HCT116 (cell line): ENCODE measurements around the gene CMIP. TPM values are rescaled to one million over a fixed set of nuclear protein-coding genes. Genes with fewer than 3 reads are reported as not detected.

Experiments
- ATAC-seq: fragments of 200-7000 bp; cut with Tn5 transposase; 2 replicates; pipeline ENCODE4 v1.9.1; 2020; ENCODE audit warnings: mild to moderate bottlenecking, moderate library complexity
- BruUV-seq: library from RNA; stranded (reverse); fragments of 400-500 nt; replicated peaks from 2 replicates; lab custom pipeline; 2021; lab: Mats Ljungman, UMichigan
- CTCF ChIA-PET: fragments of 300-600 bp; sonication (Branson Sonifier 250); formaldehyde crosslinking; loops from one replicate; lab custom pipeline; 2021; ENCODE audit warnings: antibody characterized with exemption; lab: Charles Lee
- POLR2A ChIA-PET: fragments of 300-600, 350-600 bp; sonication (Branson Sonifier 250); formaldehyde crosslinking; loops from one replicate; lab custom pipeline; 2021; ENCODE audit warnings: antibody characterized with exemption; lab: Charles Lee
- RAD21 ChIA-PET, 2 experiments: fragments of 300-600 bp; sonication (Branson Sonifier 250); formaldehyde crosslinking; loops; one replicate each; lab custom pipeline; 2023; ENCODE audit warnings: low total read pairs in 2 of 2; ENCODE audit not compliant: uncharacterized antibody in 2 of 2, unreplicated experiment in 2 of 2, low non-redundant PET in 1 of 2; lab: Charles Lee
- DNase-seq: peaks from one replicate; pipeline ENCODE4 v3.0.0-alpha.2; 2010; ENCODE audit warnings: low read depth, low spot score
- H2AFZ ChIP-seq: fragments of 200-600 bp; shearing (Covaris generic), sonication (generic); 2 replicates; pipeline ENCODE4 v1.6.1; 2017; ENCODE audit warnings: low read depth, mixed run types, mixed read lengths, antibody characterized with exemption, low read length; ENCODE audit not compliant: poor library complexity, severe bottlenecking
- H3K27ac ChIP-seq: 2 replicates; pipeline ENCODE4 v1.5.1; 2012; ENCODE audit warnings: low read depth, low read length
- H3K27me3 ChIP-seq: fragments of 200-600 bp; sonication (generic); 2 replicates; pipeline ENCODE4 v1.6.1; 2016; ENCODE audit warnings: mixed run types, low read length, mixed read lengths; ENCODE audit not compliant: insufficient read depth
- H3K36me3 ChIP-seq, 2 experiments: fragments of 200-500 bp in 1 of 2; fragments of 200-600 bp in 1 of 2; sonication (Bioruptor generic) in 1 of 2; sonication (generic) in 1 of 2; 2 replicates each; pipeline versions ENCODE4 v1.5.1 to v1.6.1; 2014 to 2016; ENCODE audit warnings: low read length in 2 of 2, inconsistent platforms in 1 of 2, mixed read lengths in 1 of 2, mixed run types in 1 of 2; ENCODE audit not compliant: insufficient read depth in 2 of 2, control insufficient read depth in 1 of 2
- H3K4me1 ChIP-seq, 2 experiments: fragments of 200-600 bp in 1 of 2; sonication (generic) in 1 of 2; 2 replicates each; pipeline versions ENCODE4 v1.5.1 to v1.6.1; 2012 to 2017; ENCODE audit warnings: low read length in 2 of 2, inconsistent platforms in 1 of 2, mild to moderate bottlenecking in 1 of 2, mixed read lengths in 1 of 2, mixed run types in 1 of 2, moderate library complexity in 1 of 2; ENCODE audit not compliant: insufficient read depth in 2 of 2, control insufficient read depth in 1 of 2
- H3K4me2 ChIP-seq: fragments of 200-600 bp; sonication (generic); 2 replicates; pipeline ENCODE4 v1.6.1; 2017; ENCODE audit warnings: mixed run types, low read length, mixed read lengths
- H3K4me3 ChIP-seq, 2 experiments: fragments of 200-600 bp in 1 of 2; sonication (generic) in 1 of 2; replicated peaks in 1 of 2; 2 replicates each; pipeline ENCODE4 v1.5.1; 2011 to 2016; ENCODE audit warnings: low read length in 2 of 2, control low read depth in 1 of 2, low read depth in 1 of 2, mild to moderate bottlenecking in 1 of 2, mixed read lengths in 1 of 2, mixed run types in 1 of 2
- H3K79me2 ChIP-seq: fragments of 200-600 bp; sonication (generic); 2 replicates; pipeline ENCODE4 v1.6.1; 2017; ENCODE audit warnings: mild to moderate bottlenecking, mixed run types, low read length, moderate library complexity, mixed read lengths; ENCODE audit not compliant: insufficient read depth
- H3K9ac ChIP-seq: fragments of 200-600 bp; sonication (generic); 2 replicates; pipeline ENCODE4 v1.6.1; 2016; ENCODE audit warnings: low read length, mixed read lengths
- H3K9me2 ChIP-seq: fragments of 200-600 bp; sonication (generic), shearing (Covaris generic); 2 replicates; pipeline ENCODE4 v1.6.1; 2017; ENCODE audit warnings: mixed run types, mild to moderate bottlenecking, moderate library complexity; ENCODE audit not compliant: insufficient read depth
- H3K9me3 ChIP-seq, 2 experiments: fragments of 200-500 bp in 1 of 2; fragments of 200-600 bp in 1 of 2; sonication (Bioruptor generic) in 1 of 2; sonication (generic) in 1 of 2; 2 replicates each; pipeline ENCODE4 v1.6.1; 2014 to 2017; ENCODE audit warnings: low read length in 2 of 2, mixed read lengths in 2 of 2, inconsistent platforms in 1 of 2, low read depth in 1 of 2, mild to moderate bottlenecking in 1 of 2, mixed run types in 1 of 2, moderate library complexity in 1 of 2; ENCODE audit not compliant: control insufficient read depth in 1 of 2, insufficient read depth in 1 of 2
- H4K20me1 ChIP-seq: fragments of 200-600 bp; sonication (generic), shearing (Covaris generic); 2 replicates; pipeline ENCODE4 v1.6.1; 2017; ENCODE audit warnings: mixed run types, mild to moderate bottlenecking, moderate library complexity; ENCODE audit not compliant: insufficient read depth
- CBX3 ChIP-seq: IDR thresholded peaks from 2 replicates; pipeline ENCODE4 v1.6.1; 2012; ENCODE audit warnings: low read depth
- CEBPB ChIP-seq: IDR thresholded peaks from 2 replicates; pipeline ENCODE4 v1.6.1; 2012; ENCODE audit warnings: low read depth
- EZH2 ChIP-seq: fragments of 200-600 bp; sonication (generic); IDR thresholded peaks from 2 replicates; pipeline ENCODE4 v1.6.1; 2017; ENCODE audit warnings: antibody characterized with exemption, mixed run types
- EZH2phosphoT487 ChIP-seq: fragments of 200-600 bp; IDR thresholded peaks from 2 replicates; pipeline ENCODE4 v1.6.1; 2018; ENCODE audit warnings: antibody characterized with exemption, borderline replicate concordance
- FOSL1 ChIP-seq: IDR thresholded peaks from 2 replicates; pipeline ENCODE4 v1.6.1; 2012; ENCODE audit warnings: low read depth
- JUND ChIP-seq: IDR thresholded peaks from 2 replicates; pipeline ENCODE4 v1.6.1; 2012
- POLR2A ChIP-seq: IDR thresholded peaks from 2 replicates; pipeline ENCODE4 v1.7.0; 2011; ENCODE audit warnings: borderline replicate concordance; ENCODE audit not compliant: insufficient read depth, insufficient read length; ENCODE audit errors: extremely low read depth
- RAD21 ChIP-seq: IDR thresholded peaks from 2 replicates; pipeline ENCODE4 v1.6.1; 2012; ENCODE audit warnings: low read depth, mild to moderate bottlenecking
- SP1 ChIP-seq: IDR thresholded peaks from 2 replicates; pipeline ENCODE4 v1.6.1; 2012; ENCODE audit warnings: low read depth
- SRF ChIP-seq: IDR thresholded peaks from 2 replicates; pipeline ENCODE4 v1.6.1; 2012; ENCODE audit warnings: low read depth
- ZFX ChIP-seq: fragments of 450-650 bp; IDR thresholded peaks from 2 replicates; pipeline ENCODE4 v1.6.1; 2017
- ZNF274 ChIP-seq: fragments of 200-500 bp; sonication (Bioruptor generic); IDR thresholded peaks from 2 replicates; pipeline ENCODE4 v1.6.1; 2014; ENCODE audit warnings: mild to moderate bottlenecking, low read depth, low read length, inconsistent platforms
- intact Hi-C: fragments of 100-400 bp; cut with micrococcal nuclease; formaldehyde crosslinking; loops from 2 replicates; pipeline ENCODE4 v1.10.0; 2022
- total RNA-seq: library from RNA; stranded (reverse); gene quantifications from one replicate; pipeline ENCODE4 v1.2.1, GENCODE V29; 2021; ENCODE audit not compliant: unreplicated experiment
- TF ChIP-seq, protein P1 (sequence below): IDR thresholded peaks from 2 replicates; pipeline ENCODE4 v1.6.1; 2011; ENCODE audit warnings: mild to moderate bottlenecking, low read length, moderate library complexity; ENCODE audit not compliant: insufficient replicate concordance; ENCODE audit errors: extremely low read depth
- TF ChIP-seq, protein P2 (sequence below), 3 experiments: fragments of 200-600 bp in 1 of 3; sonication (generic) in 1 of 3; IDR thresholded peaks in 2 of 3; conservative IDR thresholded peaks in 1 of 3; 2 replicates each; pipeline ENCODE4 v1.5.1; 2012 to 2017; ENCODE audit warnings: low read depth in 2 of 3, low read length in 2 of 3, antibody characterized with exemption in 1 of 3, borderline replicate concordance in 1 of 3, control low read depth in 1 of 3, mild to moderate bottlenecking in 1 of 3, mixed read lengths in 1 of 3, mixed run types in 1 of 3, moderate library complexity in 1 of 3; ENCODE audit not compliant: insufficient read depth in 1 of 3

The CMIP gene
- total RNA-seq, 1 experiment from 2014 or later, result 64.6 TPM

- TF ChIP-seq, protein P1, sequence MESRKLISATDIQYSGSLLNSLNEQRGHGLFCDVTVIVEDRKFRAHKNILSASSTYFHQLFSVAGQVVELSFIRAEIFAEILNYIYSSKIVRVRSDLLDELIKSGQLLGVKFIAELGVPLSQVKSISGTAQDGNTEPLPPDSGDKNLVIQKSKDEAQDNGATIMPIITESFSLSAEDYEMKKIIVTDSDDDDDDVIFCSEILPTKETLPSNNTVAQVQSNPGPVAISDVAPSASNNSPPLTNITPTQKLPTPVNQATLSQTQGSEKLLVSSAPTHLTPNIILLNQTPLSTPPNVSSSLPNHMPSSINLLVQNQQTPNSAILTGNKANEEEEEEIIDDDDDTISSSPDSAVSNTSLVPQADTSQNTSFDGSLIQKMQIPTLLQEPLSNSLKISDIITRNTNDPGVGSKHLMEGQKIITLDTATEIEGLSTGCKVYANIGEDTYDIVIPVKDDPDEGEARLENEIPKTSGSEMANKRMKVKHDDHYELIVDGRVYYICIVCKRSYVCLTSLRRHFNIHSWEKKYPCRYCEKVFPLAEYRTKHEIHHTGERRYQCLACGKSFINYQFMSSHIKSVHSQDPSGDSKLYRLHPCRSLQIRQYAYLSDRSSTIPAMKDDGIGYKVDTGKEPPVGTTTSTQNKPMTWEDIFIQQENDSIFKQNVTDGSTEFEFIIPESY, result no peak
- TF ChIP-seq EZH2, result no peak
- no peak for TF ChIP-seq JUND
- TF ChIP-seq, all 23 proteins: peak for 0
- Histone ChIP-seq H3K9ac (no peak overlapping the region), H3K79me2 (no peaks in the 10 kb centered on the region), H3K4me2 (no peak overlapping the region), H3K36me3 (no peaks in the 10 kb centered on the region), H3K9me3 (no peaks in the 10 kb centered on the region), H2AFZ (no peak overlapping the region), H3K4me3 (no peak overlapping the region), H3K9me2 (no peaks in the 10 kb centered on the region), H4K20me1 (no peaks in the 10 kb centered on the region), H3K27ac (no peak overlapping the region), H3K4me1 (peaks cover 8 to 32% of the 10 kb centered on the region in 2 experiments), H3K27me3 (no peaks in the 10 kb centered on the region)
- ChIA-PET RAD21 (interaction anchor here in 1 of 2 experiments (0.5 kb wide), 1 partner anchor 21 kb away, joined by 6 read pairs; no protein-coding TSS in a partner anchor), POLR2A (no interaction called here), CTCF (no interaction called here)
- no peak for DNase-seq
- BruUV-seq, result no TSS peak
- intact Hi-C loops, result no loop called here
- ATAC-seq, result no peak
Measured at GRCh38 chr16:81756615-81757356, 312.2 kb downstream of the CMIP start.

- no peak overlapping the region for H3K9ac ChIP-seq
- TF ChIP-seq POLR2A (no peak), SP1 (peak; percentile 61; the same call in 1 of the 2 replicates), RAD21 (no peak), ZNF274 (no peak), CEBPB (no peak), EZH2phosphoT487 (no peak), CBX3 (no peak; the same call in 1 of the 2 replicates), SRF (0 out of 2 replicates have a peak, but pooled peaks have one; percentile 28), FOSL1 (peak; percentile 67), ZFX (no peak), JUND (no peak; the same call in 1 of the 2 replicates)
- TF ChIP-seq, protein P2, sequence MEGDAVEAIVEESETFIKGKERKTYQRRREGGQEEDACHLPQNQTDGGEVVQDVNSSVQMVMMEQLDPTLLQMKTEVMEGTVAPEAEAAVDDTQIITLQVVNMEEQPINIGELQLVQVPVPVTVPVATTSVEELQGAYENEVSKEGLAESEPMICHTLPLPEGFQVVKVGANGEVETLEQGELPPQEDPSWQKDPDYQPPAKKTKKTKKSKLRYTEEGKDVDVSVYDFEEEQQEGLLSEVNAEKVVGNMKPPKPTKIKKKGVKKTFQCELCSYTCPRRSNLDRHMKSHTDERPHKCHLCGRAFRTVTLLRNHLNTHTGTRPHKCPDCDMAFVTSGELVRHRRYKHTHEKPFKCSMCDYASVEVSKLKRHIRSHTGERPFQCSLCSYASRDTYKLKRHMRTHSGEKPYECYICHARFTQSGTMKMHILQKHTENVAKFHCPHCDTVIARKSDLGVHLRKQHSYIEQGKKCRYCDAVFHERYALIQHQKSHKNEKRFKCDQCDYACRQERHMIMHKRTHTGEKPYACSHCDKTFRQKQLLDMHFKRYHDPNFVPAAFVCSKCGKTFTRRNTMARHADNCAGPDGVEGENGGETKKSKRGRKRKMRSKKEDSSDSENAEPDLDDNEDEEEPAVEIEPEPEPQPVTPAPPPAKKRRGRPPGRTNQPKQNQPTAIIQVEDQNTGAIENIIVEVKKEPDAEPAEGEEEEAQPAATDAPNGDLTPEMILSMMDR (IDR thresholded peaks at IDR 0.05 in 2 of 3, conservative IDR thresholded peaks at IDR 0.05 in 1 of 3; ENCODE audit: borderline replicate concordance in 1 of 3, insufficient read depth in 1 of 3, low read depth in 2 of 3, low read length in 2 of 3), result no peak
- TF ChIP-seq, all 23 proteins: peak for 3
- no peaks in the 10 kb centered on the region for H3K9me3 ChIP-seq
- intact Hi-C loops, result no loop called here
- ATAC-seq, result peak; percentile 52
- ChIA-PET RAD21 (no interaction called here), CTCF (interaction anchor here (0.6 to 1.1 kb wide), 2 partner anchors 21 to 116 kb away, joined by 3 read pairs; no protein-coding TSS in a partner anchor), POLR2A (no interaction called here)
- no peaks in the 10 kb centered on the region for H4K20me1 ChIP-seq
- H3K4me2 ChIP-seq, result peak overlapping the region; percentile 61
- H3K27me3 ChIP-seq, result no peaks in the 10 kb centered on the region
- H3K79me2 ChIP-seq, result no peaks in the 10 kb centered on the region
- H3K4me1 ChIP-seq, result peaks cover 8 to 21% of the 10 kb centered on the region in 2 experiments
- peak; percentile 27 for DNase-seq
- no TSS peak for BruUV-seq
- no peak overlapping the region for H3K27ac ChIP-seq
- peak overlapping the region in 1 of 2 experiments; percentile 6; a peak in 1 of 4 replicates for H3K4me3 ChIP-seq
- H3K9me2 ChIP-seq, result no peaks in the 10 kb centered on the region
- H2AFZ ChIP-seq, result peak overlapping the region; percentile 71
- no peaks in the 10 kb centered on the region for H3K36me3 ChIP-seq
Measured at GRCh38 chr16:81758376-81758775, 313.8 kb downstream of the CMIP start.
